Neural cell (in vitro differentiated cells): Measurements from ENCODE around the gene ICA1L. TPM values are rescaled to one million over a fixed set of nuclear protein-coding genes. Genes with fewer than 3 reads are reported as not detected.

ENCODE experiments used
- H2AFZ ChIP-seq: fragments of 200-600, 300-800 bp; sonication (generic), shearing (Covaris generic); 2 replicates; pipeline ENCODE4 v1.6.0; 2014; ENCODE audit warnings: low read depth, mild to moderate bottlenecking, antibody characterized with exemption, low read length, moderate library complexity
- H3F3A ChIP-seq: fragments of 200-600 bp; shearing (Covaris generic); 2 replicates; pipeline ENCODE4 v1.6.1; 2016; ENCODE audit warnings: mild to moderate bottlenecking, moderate library complexity, mixed read lengths, antibody characterized with exemption, low read length; ENCODE audit not compliant: insufficient read depth, poor library complexity, severe bottlenecking
- H3K27ac ChIP-seq: fragments of 200-600, 300-800 bp; sonication (generic), shearing (Covaris generic); 2 replicates; pipeline ENCODE4 v1.5.1; 2014; ENCODE audit warnings: mild to moderate bottlenecking, low read length, moderate library complexity
- H3K27me3 ChIP-seq: fragments of 300-800, 200-600 bp; sonication (generic), shearing (Covaris generic); 2 replicates; pipeline ENCODE4 v1.6.0; 2014; ENCODE audit warnings: mild to moderate bottlenecking, low read depth, low read length, moderate library complexity; ENCODE audit not compliant: insufficient read depth
- H3K36me3 ChIP-seq: fragments of 300-800, 200-600 bp; sonication (generic), shearing (Covaris generic); 2 replicates; pipeline ENCODE4 v1.5.1; 2014; ENCODE audit warnings: mild to moderate bottlenecking, antibody characterized with exemption, low read length, moderate library complexity; ENCODE audit not compliant: insufficient read depth
- H3K4me2 ChIP-seq: fragments of 300-800, 200-600 bp; sonication (generic), shearing (Covaris generic); 2 replicates; pipeline ENCODE4 v1.6.0; 2014; ENCODE audit warnings: mild to moderate bottlenecking, low read length
- H3K4me3 ChIP-seq: fragments of 300-800, 200-600 bp; sonication (generic), shearing (Covaris generic); 2 replicates; pipeline ENCODE4 v1.5.1; 2014; ENCODE audit warnings: mild to moderate bottlenecking, low read length, moderate library complexity
- H3K79me2 ChIP-seq: fragments of 200-600 bp; shearing (Covaris generic); replicated peaks from 2 replicates; pipeline ENCODE4 v1.6.0; 2014; ENCODE audit warnings: mild to moderate bottlenecking, low read length, moderate library complexity; ENCODE audit not compliant: insufficient read depth
- H3K9ac ChIP-seq: fragments of 300-800, 200-600 bp; sonication (generic), shearing (Covaris generic); 2 replicates; pipeline ENCODE4 v1.6.1; 2016; ENCODE audit warnings: mild to moderate bottlenecking, low read length, mixed read lengths
- H3K9me2 ChIP-seq: fragments of 200-600 bp; shearing (Covaris generic); 2 replicates; pipeline ENCODE4 v1.6.1; 2016; ENCODE audit warnings: mild to moderate bottlenecking, low read length, mixed read lengths; ENCODE audit not compliant: insufficient read depth
- H3K9me3 ChIP-seq: fragments of 200-600, 300-800 bp; sonication (generic), shearing (Covaris generic); 2 replicates; pipeline ENCODE4 v1.6.1; 2016; ENCODE audit warnings: mild to moderate bottlenecking, mixed run types, low read length, moderate library complexity, mixed read lengths
- H4K20me1 ChIP-seq: fragments of 200-600 bp; shearing (Covaris generic); 2 replicates; pipeline ENCODE4 v1.6.1; 2016; ENCODE audit warnings: mild to moderate bottlenecking, mixed run types; ENCODE audit not compliant: insufficient read depth
- CTCF ChIP-seq: fragments of 450-650 bp; IDR thresholded peaks from 2 replicates; pipeline ENCODE4 v1.5.1; 2014; ENCODE audit warnings: antibody characterized with exemption, mild to moderate bottlenecking, moderate library complexity; ENCODE audit not compliant: poor library complexity, severe bottlenecking
- EP300 ChIP-seq: fragments of 450-650 bp; conservative IDR thresholded peaks from 2 replicates; pipeline ENCODE4 v1.6.1; 2014; ENCODE audit warnings: antibody characterized with exemption, mild to moderate bottlenecking, moderate library complexity; ENCODE audit not compliant: poor library complexity, severe bottlenecking
- EZH2 ChIP-seq: fragments of 200-600, 300-800 bp; shearing (Covaris generic), sonication (generic); IDR thresholded peaks from 2 replicates; pipeline ENCODE4 v1.6.1; 2014; ENCODE audit warnings: antibody characterized with exemption, low read length, borderline replicate concordance, mild to moderate bottlenecking; ENCODE audit not compliant: insufficient read depth, poor library complexity, severe bottlenecking
- MXI1 ChIP-seq: fragments of 450-650 bp; conservative IDR thresholded peaks from 2 replicates; pipeline ENCODE4 v1.6.1; 2014; ENCODE audit warnings: antibody characterized with exemption, mild to moderate bottlenecking; ENCODE audit not compliant: poor library complexity, severe bottlenecking
- POLR2AphosphoS5 ChIP-seq: IDR thresholded peaks from 2 replicates; pipeline ENCODE4 v1.6.1; 2012
- RAD21 ChIP-seq: fragments of 450-650 bp; conservative IDR thresholded peaks from 2 replicates; pipeline ENCODE4 v1.6.1; 2014; ENCODE audit warnings: antibody characterized with exemption, mild to moderate bottlenecking, moderate library complexity
- REST ChIP-seq: IDR thresholded peaks from 2 replicates; pipeline ENCODE4 v1.6.1; 2012; ENCODE audit warnings: borderline replicate concordance
- SMC3 ChIP-seq: fragments of 450-650 bp; conservative IDR thresholded peaks from 2 replicates; pipeline ENCODE4 v1.6.1; 2014; ENCODE audit warnings: antibody characterized with exemption, mild to moderate bottlenecking, moderate library complexity; ENCODE audit not compliant: poor library complexity
- TAF1 ChIP-seq: IDR thresholded peaks from 2 replicates; pipeline ENCODE4 v1.6.1; 2012; ENCODE audit warnings: low read depth
- polyA plus RNA-seq: library from polyadenylated mRNA; depleted of rRNA; stranded (reverse); fragments of >200 nt; gene quantifications from 2 replicates; pipeline ENCODE4 v1.2.3, GENCODE V29; 2014

Gene ICA1L
- polyA plus RNA-seq, 1 donor from 2014 or later: 61.4 TPM

GRCh38 chr2:202754936-202755335, 116.6 kb downstream of the ICA1L start:
- no peak for TF ChIP-seq MXI1
- no peak for TF ChIP-seq POLR2AphosphoS5
- no peak for TF ChIP-seq RAD21
- TF ChIP-seq REST: no peak
- TF ChIP-seq EP300: no peak
- TF ChIP-seq CTCF: no peak
- no peak for TF ChIP-seq EZH2
- Histone ChIP-seq H3K79me2 (no peaks in the 10 kb centered on the region), H3K4me3 (no peak overlapping the region), H4K20me1 (no peaks in the 10 kb centered on the region), H3K27ac (no peak overlapping the region), H3K36me3 (peaks cover 12% of the 10 kb centered on the region), H3K4me2 (no peak overlapping the region), H3F3A (no peaks in the 10 kb centered on the region), H2AFZ (no peak overlapping the region), H3K9ac (no peak overlapping the region), H3K9me2 (no peaks in the 10 kb centered on the region), H3K27me3 (no peaks in the 10 kb centered on the region), H3K9me3 (no peaks in the 10 kb centered on the region)

- H3K9me3 ChIP-seq: peaks cover 5% of the 10 kb centered on the region
- H3K4me3 ChIP-seq: no peak overlapping the region
- no peaks in the 10 kb centered on the region for H3K79me2 ChIP-seq
- H2AFZ ChIP-seq: no peak overlapping the region
- H3K36me3 ChIP-seq: peaks cover 5% of the 10 kb centered on the region
- H3K9me2 ChIP-seq: no peaks in the 10 kb centered on the region
- TF ChIP-seq SMC3 (no peak), RAD21 (no peak), EZH2 (no peak), POLR2AphosphoS5 (no peak), REST (no peak), CTCF (no peak), MXI1 (no peak), TAF1 (no peak)
- no peak overlapping the region for H3K4me2 ChIP-seq
- no peaks in the 10 kb centered on the region for H4K20me1 ChIP-seq
- H3K27me3 ChIP-seq: no peaks in the 10 kb centered on the region
- H3F3A ChIP-seq: no peaks in the 10 kb centered on the region
- no peak overlapping the region for H3K9ac ChIP-seq
- no peak overlapping the region for H3K27ac ChIP-seq
Measured at GRCh38 chr2:202752071-202752470, 119.5 kb downstream of the ICA1L start.
